Dendritic cell treated with granulocyte-macrophage colony-stimulating factor and Interleukin-4, amounts not matched to agents 40 ng/mL and 50 ng/mL, for 4 days (primary cell): ENCODE data around the gene SALL3.

ENCODE experiments used
- H3K27ac Mint-ChIP-seq: one replicate; pipeline ENCODE4 v1.8.0; 2022; ENCODE audit warnings: mild to moderate bottlenecking, mixed read lengths
- H3K27me3 Mint-ChIP-seq: one replicate; pipeline ENCODE4 v1.8.0; 2022; ENCODE audit warnings: mild to moderate bottlenecking, mixed read lengths
- H3K36me3 Mint-ChIP-seq: one replicate; pipeline ENCODE4 v1.8.0; 2022; ENCODE audit warnings: low read depth, mixed read lengths
- H3K4me1 Mint-ChIP-seq: one replicate; pipeline ENCODE4 v1.8.0; 2022; ENCODE audit warnings: low read depth, mixed read lengths
- H3K4me3 Mint-ChIP-seq: one replicate; pipeline ENCODE4 v1.8.0; 2022; ENCODE audit warnings: mild to moderate bottlenecking, moderate library complexity, mixed read lengths
- H3K9me3 Mint-ChIP-seq: one replicate; pipeline ENCODE4 v1.8.0; 2022; ENCODE audit warnings: mixed read lengths
- intact Hi-C: fragments of 100-400 bp; cut with micrococcal nuclease; formaldehyde crosslinking; loops from one replicate; pipeline ENCODE4 v1.15.0; 2022

Gene SALL3

GRCh38 chr18:78995740-78996395 lies 16.2 kb downstream of the SALL3 start:
- H3K27me3 Mint-ChIP-seq, result peaks cover 10% of the 10 kb centered on the region
- H3K27ac Mint-ChIP-seq, result no peak overlapping the region
- no peaks in the 10 kb centered on the region for H3K36me3 Mint-ChIP-seq
- peaks cover 14% of the 10 kb centered on the region for H3K9me3 Mint-ChIP-seq
- intact Hi-C loops, result no loop called here
- H3K4me3 Mint-ChIP-seq, result no peak overlapping the region
- no peaks in the 10 kb centered on the region for H3K4me1 Mint-ChIP-seq

GRCh38 chr18:78996741-78997490 lies 17.3 kb downstream of the SALL3 start:
- no peaks in the 10 kb centered on the region for H3K36me3 Mint-ChIP-seq
- intact Hi-C loops, result no loop called here
- H3K4me1 Mint-ChIP-seq, result no peaks in the 10 kb centered on the region
- no peak overlapping the region for H3K27ac Mint-ChIP-seq
- H3K4me3 Mint-ChIP-seq, result no peak overlapping the region
- peaks cover 14% of the 10 kb centered on the region for H3K9me3 Mint-ChIP-seq
- H3K27me3 Mint-ChIP-seq, result peaks cover 6% of the 10 kb centered on the region

- intact Hi-C loops, result no loop called here
- Mint-ChIP-seq H3K4me1 (no peaks in the 10 kb centered on the region), H3K36me3 (no peaks in the 10 kb centered on the region), H3K27ac (no peak overlapping the region), H3K27me3 (peaks cover 9% of the 10 kb centered on the region), H3K4me3 (no peak overlapping the region), H3K9me3 (peaks cover 8% of the 10 kb centered on the region)
Measured at GRCh38 chr18:78998371-78999071, 18.9 kb downstream of the SALL3 start.

- intact Hi-C loops, result no loop called here
- Mint-ChIP-seq H3K27ac (no peak overlapping the region), H3K9me3 (no peaks in the 10 kb centered on the region), H3K4me3 (no peak overlapping the region), H3K36me3 (no peaks in the 10 kb centered on the region), H3K27me3 (peaks cover 13% of the 10 kb centered on the region), H3K4me1 (no peaks in the 10 kb centered on the region)
Measured at GRCh38 chr18:78999939-79000338, 20.3 kb downstream of the SALL3 start.

GRCh38 chr18:79000997-79001396 lies 21.4 kb downstream of the SALL3 start:
- Mint-ChIP-seq H3K27me3 (peaks cover 13% of the 10 kb centered on the region), H3K9me3 (no peaks in the 10 kb centered on the region), H3K36me3 (no peaks in the 10 kb centered on the region), H3K27ac (no peak overlapping the region), H3K4me1 (no peaks in the 10 kb centered on the region), H3K4me3 (no peak overlapping the region)
- intact Hi-C loops, result no loop called here

GRCh38 chr18:79005653-79006052 lies 26.0 kb downstream of the SALL3 start:
- H3K4me3 Mint-ChIP-seq, result no peak overlapping the region
- no peak overlapping the region for H3K27ac Mint-ChIP-seq
- intact Hi-C loops, result no loop called here
- H3K9me3 Mint-ChIP-seq, result peaks cover 18% of the 10 kb centered on the region
- no peaks in the 10 kb centered on the region for H3K4me1 Mint-ChIP-seq
- peaks cover 7% of the 10 kb centered on the region for H3K27me3 Mint-ChIP-seq
- no peaks in the 10 kb centered on the region for H3K36me3 Mint-ChIP-seq

GRCh38 chr18:79006106-79006795 lies 26.6 kb downstream of the SALL3 start:
- H3K36me3 Mint-ChIP-seq, result no peaks in the 10 kb centered on the region
- H3K4me3 Mint-ChIP-seq, result no peak overlapping the region
- H3K27ac Mint-ChIP-seq, result no peak overlapping the region
- intact Hi-C loops, result no loop called here
- H3K9me3 Mint-ChIP-seq, result peaks cover 18% of the 10 kb centered on the region
- H3K27me3 Mint-ChIP-seq, result peaks cover 9% of the 10 kb centered on the region
- no peaks in the 10 kb centered on the region for H3K4me1 Mint-ChIP-seq

GRCh38 chr18:79007440-79007839 lies 27.8 kb downstream of the SALL3 start:
- intact Hi-C loops, result no loop called here
- peaks cover 18% of the 10 kb centered on the region for H3K9me3 Mint-ChIP-seq
- H3K27ac Mint-ChIP-seq, result no peak overlapping the region
- no peaks in the 10 kb centered on the region for H3K36me3 Mint-ChIP-seq
- H3K27me3 Mint-ChIP-seq, result peaks cover 10% of the 10 kb centered on the region
- H3K4me1 Mint-ChIP-seq, result no peaks in the 10 kb centered on the region
- H3K4me3 Mint-ChIP-seq, result no peak overlapping the region

- Mint-ChIP-seq H3K27ac (no peak overlapping the region), H3K4me1 (no peaks in the 10 kb centered on the region), H3K4me3 (no peak overlapping the region), H3K36me3 (no peaks in the 10 kb centered on the region), H3K9me3 (peaks cover 18% of the 10 kb centered on the region), H3K27me3 (peaks cover 7% of the 10 kb centered on the region)
- intact Hi-C loops, result no loop called here
Measured at GRCh38 chr18:79008356-79008940, 28.8 kb downstream of the SALL3 start.

GRCh38 chr18:79010802-79011201 lies 31.2 kb downstream of the SALL3 start:
- Mint-ChIP-seq H3K9me3 (peaks cover 18% of the 10 kb centered on the region), H3K27ac (no peak overlapping the region), H3K4me3 (no peak overlapping the region), H3K4me1 (no peaks in the 10 kb centered on the region), H3K27me3 (peaks cover 4% of the 10 kb centered on the region), H3K36me3 (no peaks in the 10 kb centered on the region)
- intact Hi-C loops, result no loop called here

GRCh38 chr18:79011300-79011870 lies 31.8 kb downstream of the SALL3 start:
- intact Hi-C loops, result no loop called here
- Mint-ChIP-seq H3K27ac (no peak overlapping the region), H3K4me3 (no peak overlapping the region), H3K27me3 (peaks cover 4% of the 10 kb centered on the region), H3K36me3 (no peaks in the 10 kb centered on the region), H3K4me1 (no peaks in the 10 kb centered on the region), H3K9me3 (peaks cover 18% of the 10 kb centered on the region)

- intact Hi-C loops, result no loop called here
- Mint-ChIP-seq H3K4me1 (no peaks in the 10 kb centered on the region), H3K27me3 (peaks cover 4% of the 10 kb centered on the region), H3K36me3 (no peaks in the 10 kb centered on the region), H3K27ac (no peak overlapping the region), H3K4me3 (no peak overlapping the region), H3K9me3 (peaks cover 2% of the 10 kb centered on the region)
Measured at GRCh38 chr18:79013869-79014268, 34.3 kb downstream of the SALL3 start.

GRCh38 chr18:79018911-79019310 lies 39.3 kb downstream of the SALL3 start:
- peaks cover under 1% of the 10 kb centered on the region for H3K27me3 Mint-ChIP-seq
- H3K9me3 Mint-ChIP-seq, result no peaks in the 10 kb centered on the region
- intact Hi-C loops, result no loop called here
- H3K36me3 Mint-ChIP-seq, result no peaks in the 10 kb centered on the region
- H3K27ac Mint-ChIP-seq, result no peak overlapping the region
- H3K4me3 Mint-ChIP-seq, result no peak overlapping the region
- no peaks in the 10 kb centered on the region for H3K4me1 Mint-ChIP-seq
